IPS DF 6.9 (cell line): Measurements from ENCODE around the gene PUS1.
"Not testable (repeated sequence)": the region's sequence is repeated elsewhere in the genome, so short reads cannot be mapped to it uniquely, and the experiment has no call there.

ENCODE experiments used
- DNase-seq: peaks from one replicate; pipeline ENCODE4 v3.0.0-alpha.2; 2013; ENCODE audit warnings: low read depth, low spot score
- H3K27ac ChIP-seq: one replicate; pipeline ENCODE4 v1.5.1; 2013; ENCODE audit warnings: low read length, control low read depth
- H3K27me3 ChIP-seq: 2 replicates; pipeline ENCODE4 v1.6.1; 2013; ENCODE audit warnings: mild to moderate bottlenecking, low read length; ENCODE audit not compliant: control insufficient read depth, insufficient read depth
- H3K36me3 ChIP-seq: 2 replicates; pipeline ENCODE4 v1.6.1; 2013; ENCODE audit warnings: low read length; ENCODE audit not compliant: control insufficient read depth, insufficient read depth
- H3K4me1 ChIP-seq: 2 replicates; pipeline ENCODE4 v1.6.1; 2013; ENCODE audit warnings: low read length; ENCODE audit not compliant: control insufficient read depth, insufficient read depth
- H3K4me3 ChIP-seq: 2 replicates; pipeline ENCODE4 v1.5.1; 2013; ENCODE audit warnings: mild to moderate bottlenecking, low read length
- H3K9me3 ChIP-seq: 2 replicates; pipeline ENCODE4 v1.6.1; 2013; ENCODE audit warnings: low read length, inconsistent platforms; ENCODE audit not compliant: control insufficient read depth, insufficient read depth
- WGBS: extraction: QIAGEN DNeasy Blood & Tissue Kit; methylation state at CpG from one replicate; pipeline ENCODE4 v1.1.7; 2013; ENCODE audit warnings: mixed read lengths, missing lambda C conversion rate; ENCODE audit not compliant: insufficient read length, insufficient coverage; 5-methylcytosine and 5-hydroxymethylcytosine counted together

PUS1 gene

DNA sequence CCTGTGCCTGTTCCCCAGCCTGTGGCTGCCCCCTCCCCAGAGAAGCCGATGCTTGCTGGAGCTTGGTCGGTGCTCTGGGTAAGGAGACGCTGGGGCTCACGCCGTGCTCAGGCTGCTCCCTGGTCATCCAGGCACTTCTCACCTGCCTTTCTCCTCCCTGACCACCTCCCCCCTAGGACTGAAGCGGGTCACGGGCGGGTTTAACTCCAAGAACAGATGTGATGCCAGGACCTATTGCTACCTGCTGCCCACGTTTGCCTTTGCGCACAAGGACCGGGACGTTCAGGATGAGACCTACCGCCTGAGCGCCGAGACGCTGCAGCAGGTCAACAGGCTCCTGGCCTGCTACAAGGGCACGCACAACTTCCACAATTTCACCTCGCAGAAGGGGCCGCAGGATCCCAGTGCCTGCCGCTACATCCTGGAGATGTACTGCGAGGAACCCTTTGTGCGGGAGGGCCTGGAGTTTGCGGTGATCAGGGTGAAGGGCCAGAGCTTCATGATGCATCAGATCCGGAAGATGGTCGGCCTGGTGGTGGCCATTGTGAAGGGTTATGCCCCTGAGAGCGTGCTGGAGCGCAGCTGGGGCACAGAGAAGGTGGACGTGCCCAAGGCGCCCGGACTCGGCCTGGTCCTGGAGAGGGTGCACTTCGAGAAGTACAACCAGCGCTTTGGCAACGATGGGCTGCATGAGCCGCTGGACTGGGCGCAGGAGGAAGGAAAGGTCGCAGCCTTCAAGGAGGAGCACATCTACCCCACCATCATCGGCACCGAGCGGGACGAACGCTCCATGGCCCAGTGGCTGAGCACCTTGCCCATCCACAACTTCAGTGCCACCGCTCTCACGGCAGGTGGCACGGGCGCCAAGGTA, 12.3 kb downstream of the PUS1 start:
- DNase-seq = no peak
- Histone ChIP-seq H3K4me3 (no peak overlapping the region), H3K36me3 (peaks cover 30% of the 10 kb centered on the region), H3K9me3 (no peaks in the 10 kb centered on the region), H3K27ac (no peak overlapping the region), H3K4me1 (no peaks in the 10 kb centered on the region), H3K27me3 (no peaks in the 10 kb centered on the region)
- no CpG with 5 or more reads among the region's 46 CpGs for WGBS

DNA sequence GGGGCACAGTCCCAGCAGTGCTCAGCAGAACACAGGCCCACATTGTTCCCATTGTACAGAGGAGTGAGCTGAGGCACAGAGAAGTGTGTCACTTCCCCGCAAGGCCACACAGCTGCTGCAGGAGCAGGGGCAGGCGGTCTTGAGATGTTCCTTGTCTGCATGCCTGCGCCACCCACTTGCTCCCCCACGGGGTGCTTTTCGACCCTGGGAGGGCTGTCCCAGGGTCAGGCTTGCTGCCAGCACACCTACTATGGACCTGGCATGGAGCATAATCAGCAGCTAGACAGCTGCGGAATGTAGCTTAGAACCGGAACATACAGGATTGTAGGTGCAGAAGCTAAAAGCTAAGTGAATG, 12.9 kb downstream of the PUS1 start:
- Histone ChIP-seq H3K4me1 (no peaks in the 10 kb centered on the region), H3K27me3 (no peaks in the 10 kb centered on the region), H3K4me3 (no peak overlapping the region), H3K9me3 (no peaks in the 10 kb centered on the region), H3K27ac (no peak overlapping the region), H3K36me3 (peaks cover 30% of the 10 kb centered on the region)
- no CpG with 5 or more reads among the region's 7 CpGs for WGBS
- no peak for DNase-seq

DNA sequence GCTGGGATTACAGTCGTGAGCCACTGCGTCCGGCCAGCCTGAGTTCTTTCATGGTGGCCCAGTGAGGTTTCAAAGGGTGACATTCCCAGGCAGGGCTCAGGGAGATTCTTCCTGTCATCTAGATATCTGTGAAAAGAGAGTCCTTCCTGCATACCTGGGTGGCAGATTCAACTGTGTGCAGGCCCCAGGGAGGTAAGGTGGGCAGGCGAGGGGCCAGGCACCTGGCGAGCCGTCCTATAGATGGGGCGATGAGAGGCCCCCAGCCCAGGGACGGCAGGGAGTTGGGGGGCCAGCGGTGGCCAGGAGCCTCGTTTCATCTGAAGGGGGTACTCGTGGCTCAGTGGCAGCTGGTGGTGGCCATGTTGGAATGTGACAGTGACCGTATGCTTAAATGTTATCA, 13.6 kb downstream of the PUS1 start:
- Histone ChIP-seq H3K27ac (no peak overlapping the region), H3K4me1 (peaks cover 3% of the 10 kb centered on the region; the same call in 1 of the 2 replicates), H3K36me3 (peaks cover 30% of the 10 kb centered on the region), H3K27me3 (no peaks in the 10 kb centered on the region), H3K9me3 (no peaks in the 10 kb centered on the region), H3K4me3 (no peak overlapping the region)
- no peak for DNase-seq
- no CpG with 5 or more reads among the region's 12 CpGs for WGBS

DNA sequence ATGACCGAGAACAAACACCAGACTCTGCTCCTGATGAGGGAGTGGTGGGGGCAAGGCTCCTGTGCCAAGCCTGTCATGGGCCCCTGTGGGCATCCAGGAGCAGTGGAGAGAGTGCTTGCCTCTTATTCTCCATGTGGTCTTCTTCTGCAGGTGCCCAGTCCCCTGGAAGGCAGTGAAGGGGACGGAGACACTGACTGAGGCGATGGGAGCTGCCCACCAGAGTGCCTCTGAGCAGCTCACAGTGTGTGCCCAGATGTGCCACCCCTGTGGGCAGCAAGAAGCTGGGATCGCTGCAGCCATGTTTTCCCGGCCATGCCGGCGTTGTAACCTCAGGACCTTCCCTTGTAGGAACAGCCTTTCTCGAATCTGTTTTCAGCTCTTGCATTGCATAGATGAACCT, 14.3 kb downstream of the PUS1 start:
- no peak for DNase-seq
- no CpG with 5 or more reads among the region's 8 CpGs for WGBS
- Histone ChIP-seq H3K4me1 (peaks cover 3% of the 10 kb centered on the region; the same call in 1 of the 2 replicates), H3K27me3 (no peaks in the 10 kb centered on the region), H3K9me3 (no peaks in the 10 kb centered on the region), H3K4me3 (no peak overlapping the region), H3K36me3 (peaks cover 30% of the 10 kb centered on the region), H3K27ac (no peak overlapping the region)

DNA sequence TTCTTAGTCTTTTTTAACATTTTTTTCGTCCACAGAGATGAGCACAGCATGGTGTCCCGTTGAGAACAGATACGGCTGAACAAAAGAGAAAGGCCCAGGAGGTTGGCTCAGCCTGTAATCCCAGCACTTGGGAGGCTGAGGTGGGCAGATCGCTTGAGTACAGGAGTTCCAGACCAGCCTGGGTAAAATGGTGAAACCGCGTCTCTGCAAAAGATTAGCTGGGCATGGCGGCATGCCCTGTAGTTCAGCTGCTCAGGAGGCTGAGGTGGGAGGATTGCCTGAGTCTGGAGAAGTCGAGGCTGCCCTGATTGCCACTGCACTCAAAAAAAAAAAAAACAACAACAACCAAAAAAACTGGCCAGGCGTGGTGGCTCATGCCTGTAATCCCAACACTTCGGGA, 14.8 kb downstream of the PUS1 start:
- Histone ChIP-seq H3K4me3 (no peak overlapping the region), H3K36me3 (peaks cover 29% of the 10 kb centered on the region), H3K27me3 (no peaks in the 10 kb centered on the region), H3K4me1 (peaks cover 3% of the 10 kb centered on the region; the same call in 1 of the 2 replicates), H3K27ac (no peak overlapping the region), H3K9me3 (no peaks in the 10 kb centered on the region)
- no peak for DNase-seq
- no CpG with 5 or more reads among the region's 10 CpGs for WGBS

DNA sequence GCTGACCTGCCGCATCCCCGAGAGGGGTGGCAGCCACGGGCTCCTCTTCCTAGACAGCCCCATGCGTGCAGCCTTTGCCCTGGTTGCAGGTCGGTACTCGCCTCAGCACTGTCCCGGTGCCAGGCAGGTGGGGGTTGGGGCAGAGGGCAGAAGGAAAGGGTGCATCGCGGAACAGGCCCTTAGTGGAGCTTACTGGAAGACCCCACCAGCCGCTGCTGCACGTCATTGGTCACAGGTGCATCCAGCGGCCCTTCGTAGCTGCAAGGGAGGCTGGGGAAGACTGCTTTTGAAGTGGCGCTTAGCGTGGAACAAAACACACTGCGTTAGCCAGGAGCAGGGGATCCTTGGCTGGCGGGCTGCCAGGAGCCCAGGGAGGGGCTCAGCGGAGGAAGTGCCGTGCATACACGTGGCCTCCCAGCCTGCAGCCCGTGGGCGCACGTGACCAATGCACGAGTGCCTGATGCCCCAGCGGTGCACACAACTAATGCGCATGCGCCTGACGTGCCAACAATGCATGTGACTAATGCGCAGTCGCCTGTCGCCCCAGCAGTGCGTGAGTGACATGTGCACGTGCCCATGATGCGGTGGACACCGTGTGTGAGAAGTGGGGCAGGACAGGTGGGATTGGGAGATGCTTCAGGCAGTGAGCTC, 15.7 kb downstream of the PUS1 start:
- no CpG with 5 or more reads among the region's 35 CpGs for WGBS
- H3K27me3 ChIP-seq = no peaks in the 10 kb centered on the region
- H3K36me3 ChIP-seq = peaks cover 22% of the 10 kb centered on the region
- DNase-seq = no peak
- no peak overlapping the region for H3K4me3 ChIP-seq
- no peaks in the 10 kb centered on the region for H3K9me3 ChIP-seq
- no peak overlapping the region for H3K27ac ChIP-seq
- H3K4me1 ChIP-seq = peaks cover 3% of the 10 kb centered on the region; the same call in 1 of the 2 replicates

DNA sequence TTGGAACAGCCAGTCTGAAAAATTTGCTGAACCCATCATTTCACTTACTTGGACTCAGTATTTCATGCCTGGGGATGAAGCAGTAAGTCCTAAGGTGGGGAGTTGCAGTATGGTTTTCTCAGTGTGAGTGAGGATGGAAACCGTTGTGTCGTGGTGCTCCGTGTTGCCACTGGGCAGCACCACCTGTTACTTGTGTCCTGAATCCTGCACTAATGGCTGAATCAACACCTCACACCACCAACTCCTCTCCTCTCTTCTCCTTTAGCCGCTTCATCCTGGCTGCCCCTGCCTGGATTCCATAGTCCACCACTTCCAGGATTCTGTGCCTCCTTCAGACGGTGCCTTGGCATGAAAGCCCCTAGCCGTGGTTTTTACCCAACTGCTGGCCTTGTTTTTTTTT, 17.7 kb downstream of the PUS1 start:
- no peaks in the 10 kb centered on the region for H3K9me3 ChIP-seq
- no peak for DNase-seq
- peaks cover 3% of the 10 kb centered on the region; the same call in 1 of the 2 replicates for H3K4me1 ChIP-seq
- no CpG with 5 or more reads among the region's 6 CpGs for WGBS
- H3K27ac ChIP-seq = no peak overlapping the region
- no peaks in the 10 kb centered on the region for H3K27me3 ChIP-seq
- H3K4me3 ChIP-seq = no peak overlapping the region
- H3K36me3 ChIP-seq = peaks cover 13% of the 10 kb centered on the region

DNA sequence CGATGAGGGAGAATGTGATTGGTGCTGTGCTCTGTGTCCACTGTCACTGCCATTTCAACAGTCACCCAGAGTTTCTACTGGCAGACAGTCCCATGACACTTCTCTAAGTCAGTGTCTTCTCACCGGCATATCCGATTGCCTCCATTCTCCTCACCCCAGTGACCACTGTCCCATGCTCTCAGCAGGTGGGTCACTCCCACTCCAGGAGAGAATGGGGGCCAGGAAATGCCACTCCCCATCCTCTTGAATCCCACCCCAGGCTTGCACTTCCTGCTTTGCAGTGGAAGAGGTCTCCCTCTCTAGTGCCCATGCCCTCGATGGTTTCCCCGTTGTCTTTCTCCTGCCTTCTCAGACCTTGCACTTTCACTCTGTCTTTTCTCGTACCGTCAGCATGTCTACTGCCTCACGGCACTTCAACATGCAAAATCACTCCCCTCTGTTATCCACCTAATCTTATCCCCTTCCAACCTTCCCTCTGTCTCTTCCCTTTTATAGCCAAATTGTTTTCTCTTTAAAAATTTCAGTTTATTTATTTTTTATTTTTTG, 18.5 kb downstream of the PUS1 start:
- Histone ChIP-seq H3K36me3 (peaks cover 10% of the 10 kb centered on the region), H3K4me1 (peaks cover 3% of the 10 kb centered on the region; the same call in 1 of the 2 replicates), H3K9me3 (no peaks in the 10 kb centered on the region), H3K4me3 (no peak overlapping the region), H3K27ac (no peak overlapping the region), H3K27me3 (no peaks in the 10 kb centered on the region)
- DNase-seq = no peak
- WGBS = no CpG with 5 or more reads among the region's 8 CpGs

DNA sequence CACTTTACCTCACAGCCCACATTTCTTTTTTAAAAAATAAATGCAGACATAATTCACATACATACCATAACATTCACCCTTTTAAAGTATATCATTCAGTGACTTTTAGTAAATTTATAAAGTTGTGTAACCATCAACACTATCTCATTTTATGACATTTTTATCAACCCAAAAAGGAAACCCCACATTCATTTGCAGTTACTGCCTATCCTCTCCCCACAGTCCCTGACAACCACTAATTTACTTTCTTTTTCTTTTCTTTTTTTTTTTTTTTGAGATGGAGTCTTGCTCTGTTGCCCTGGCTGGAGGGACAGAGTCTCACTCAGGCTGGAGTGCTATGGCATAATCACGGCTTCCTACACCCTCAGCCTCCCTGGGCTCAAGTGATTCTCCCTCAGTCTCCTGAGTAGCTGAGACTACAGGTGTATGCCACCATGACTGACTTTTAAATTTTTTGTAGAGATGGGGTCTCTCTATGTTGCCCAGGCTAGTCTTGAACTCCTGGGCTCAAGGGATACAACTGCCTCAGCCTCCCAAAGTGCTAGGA, 19.2 kb downstream of the PUS1 start:
- WGBS = no CpG with 5 or more reads among the region's 1 CpG

DNA sequence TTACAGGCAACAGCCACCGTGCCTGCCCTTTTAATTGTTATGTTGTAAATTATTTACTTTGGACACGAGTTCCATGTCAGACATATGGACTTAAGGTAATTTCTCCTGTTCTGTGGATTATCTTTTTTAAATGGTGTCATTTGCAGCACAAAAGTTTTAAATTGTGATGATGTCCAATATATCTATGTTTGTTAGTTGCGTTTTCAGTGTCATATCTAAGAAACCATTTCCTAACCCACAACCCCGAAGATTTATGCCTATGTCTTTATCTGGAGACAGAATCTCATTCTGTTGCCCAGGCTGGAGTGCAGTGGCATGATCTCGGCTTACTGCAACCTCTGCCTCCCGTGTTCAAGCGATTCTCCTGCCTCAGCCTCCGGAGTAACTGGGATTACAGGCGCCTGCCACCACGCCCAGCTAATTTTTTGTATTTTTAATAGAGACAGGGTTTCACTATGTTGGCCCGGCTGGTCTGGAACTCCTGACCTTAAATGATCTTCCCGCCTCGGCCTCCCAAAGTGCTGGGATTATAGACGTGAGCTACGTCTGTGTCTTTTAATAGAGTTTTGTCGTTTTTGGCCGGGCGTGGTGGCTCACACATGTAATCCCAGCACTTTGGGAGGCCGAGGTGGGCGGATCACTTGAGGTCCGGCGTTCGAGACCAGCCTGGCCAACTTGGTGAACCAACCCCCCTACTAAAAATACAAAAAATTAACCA, 19.8 kb downstream of the PUS1 start:
- H3K36me3 ChIP-seq, H3K4me1 ChIP-seq, H3K27ac ChIP-seq, DNase-seq, H3K27me3 ChIP-seq, H3K9me3 ChIP-seq: not testable (repeated sequence)
- H3K4me3 ChIP-seq = peak overlapping the region; percentile 49; the same call in 1 of the 2 replicates
- WGBS = no CpG with 5 or more reads among the region's 23 CpGs

More for the DNA sequence above, 19.2 kb downstream of the PUS1 start:
- H3K36me3 ChIP-seq = peaks cover 6% of the 10 kb centered on the region
- no peaks in the 10 kb centered on the region for H3K9me3 ChIP-seq
- no peak overlapping the region for H3K4me3 ChIP-seq
- peaks cover 3% of the 10 kb centered on the region; the same call in 1 of the 2 replicates for H3K4me1 ChIP-seq
- no peaks in the 10 kb centered on the region for H3K27me3 ChIP-seq
- no peak for DNase-seq
- H3K27ac ChIP-seq = no peak overlapping the region
